IMR-90 (cell line): ENCODE data around the gene NPTN.

Experiments
- BHLHE40 ChIP-seq: fragments of 150-350 bp; IDR thresholded peaks from 2 replicates; pipeline ENCODE4 v1.6.1; 2016; ENCODE audit warnings: mild to moderate bottlenecking, low read depth, low read length
- CEBPB ChIP-seq: IDR thresholded peaks from 2 replicates; pipeline ENCODE4 v1.6.1; 2012; ENCODE audit warnings: low read depth, low read length, improper control_type of control experiment
- CTCF ChIP-seq: conservative IDR thresholded peaks from 2 replicates; pipeline ENCODE4 v1.5.1; 2012; ENCODE audit warnings: mild to moderate bottlenecking, low read depth, low read length, improper control_type of control experiment
- MAZ ChIP-seq: IDR thresholded peaks from 2 replicates; pipeline ENCODE4 v1.6.1; 2012; ENCODE audit warnings: low read depth, mild to moderate bottlenecking, low read length, improper control_type of control experiment, moderate library complexity, borderline replicate concordance
- POLR2A ChIP-seq: IDR thresholded peaks from 2 replicates; pipeline ENCODE4 v1.6.1; 2012; ENCODE audit warnings: mild to moderate bottlenecking, low read depth, low read length
- RAD21 ChIP-seq: IDR thresholded peaks from 2 replicates; pipeline ENCODE4 v1.6.1; 2012; ENCODE audit warnings: low read length, improper control_type of control experiment
- RCOR1 ChIP-seq: IDR thresholded peaks from 2 replicates; pipeline ENCODE4 v1.6.1; 2012; ENCODE audit warnings: mild to moderate bottlenecking, low read length, improper control_type of control experiment; ENCODE audit not compliant: insufficient replicate concordance
- RFX5 ChIP-seq: IDR thresholded peaks from 2 replicates; pipeline ENCODE4 v1.8.0; 2012; ENCODE audit warnings: low read depth, mild to moderate bottlenecking, low read length, moderate library complexity
- SMC3 ChIP-seq: fragments of 150-350 bp; IDR thresholded peaks from 2 replicates; pipeline ENCODE4 v1.6.1; 2016; ENCODE audit warnings: low read depth, mild to moderate bottlenecking, antibody characterized with exemption, low read length, moderate library complexity
- TF ChIP-seq, protein P1 (sequence below): fragments of 150-350 bp; IDR thresholded peaks from 2 replicates; pipeline ENCODE4 v1.6.1; 2017; ENCODE audit warnings: mild to moderate bottlenecking, antibody characterized with exemption, low read length, low read depth

DNA sequence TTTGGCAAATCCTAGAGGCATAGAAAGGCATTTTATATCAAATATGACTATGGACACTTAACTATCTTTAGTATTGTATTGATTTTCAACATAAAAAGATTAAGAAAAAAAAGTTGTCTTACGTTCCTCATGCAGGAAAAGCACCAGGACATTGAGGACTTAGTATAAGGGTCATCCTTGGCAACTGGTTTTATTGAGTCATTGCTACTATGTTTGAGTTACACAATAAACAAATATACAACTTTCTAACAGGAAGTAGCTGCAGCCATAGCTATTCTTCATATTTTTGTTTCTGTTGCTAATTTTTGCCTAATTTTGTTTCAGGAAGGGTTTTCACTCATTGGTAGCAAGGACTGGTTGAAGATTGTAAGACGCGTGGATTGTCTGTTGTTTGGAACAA is 93.0 kb downstream of the NPTN start:
- no peak for TF ChIP-seq RFX5
- no peak for TF ChIP-seq CTCF
- TF ChIP-seq POLR2A: no peak
- no peak for TF ChIP-seq RCOR1
- TF ChIP-seq SMC3: no peak
- TF ChIP-seq MAZ: no peak
- TF ChIP-seq, protein P1, sequence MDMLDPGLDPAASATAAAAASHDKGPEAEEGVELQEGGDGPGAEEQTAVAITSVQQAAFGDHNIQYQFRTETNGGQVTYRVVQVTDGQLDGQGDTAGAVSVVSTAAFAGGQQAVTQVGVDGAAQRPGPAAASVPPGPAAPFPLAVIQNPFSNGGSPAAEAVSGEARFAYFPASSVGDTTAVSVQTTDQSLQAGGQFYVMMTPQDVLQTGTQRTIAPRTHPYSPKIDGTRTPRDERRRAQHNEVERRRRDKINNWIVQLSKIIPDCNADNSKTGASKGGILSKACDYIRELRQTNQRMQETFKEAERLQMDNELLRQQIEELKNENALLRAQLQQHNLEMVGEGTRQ: no peak
- no peak for TF ChIP-seq BHLHE40
- no peak for TF ChIP-seq RAD21
- no peak; the same call in 1 of the 2 replicates for TF ChIP-seq CEBPB
